Lung (tissue), 12 donors: ENCODE results near the gene ZNF784. TPM values are rescaled to one million over a fixed set of nuclear protein-coding genes. Genes with fewer than 3 reads are reported as not detected.

Experiments used
- ATAC-seq: fragments of 200-7000 bp; cut with Tn5 transposase; one replicate; pipeline ENCODE4 v1.9.1; 2020; ENCODE audit warnings: moderate number of reproducible peaks; ENCODE audit not compliant: insufficient read depth, low FRiP score
- DNase-seq, 3 donors: peaks; one replicate each; pipeline ENCODE4 v3.0.0-alpha.2; 2013 to 2017
- H3K27ac ChIP-seq, 2 donors: one replicate each; pipeline ENCODE4 v1.5.1; 2013; ENCODE audit warnings: mild to moderate bottlenecking in 2 of 2, moderate library complexity in 2 of 2, control low read depth in 1 of 2, inconsistent platforms in 1 of 2, low read depth in 1 of 2, low read length in 1 of 2
- H3K27me3 ChIP-seq, 3 donors: one replicate each; pipeline ENCODE4 v1.5.1; 2013; ENCODE audit warnings: low read length in 2 of 3; ENCODE audit not compliant: control insufficient read depth in 3 of 3, insufficient read depth in 3 of 3
- H3K36me3 ChIP-seq, 4 donors: one replicate each; pipeline ENCODE4 v1.5.1; 2013; ENCODE audit warnings: low read length in 4 of 4, mild to moderate bottlenecking in 1 of 4, moderate library complexity in 1 of 4; ENCODE audit not compliant: control insufficient read depth in 4 of 4, insufficient read depth in 4 of 4
- H3K4me1 ChIP-seq, 5 donors: one replicate each; pipeline ENCODE4 v1.5.1; 2013; ENCODE audit warnings: low read length in 5 of 5, mild to moderate bottlenecking in 2 of 5, moderate library complexity in 1 of 5; ENCODE audit not compliant: control insufficient read depth in 5 of 5, insufficient read depth in 5 of 5
- H3K4me3 ChIP-seq: one replicate; pipeline ENCODE4 v1.5.1; 2013; ENCODE audit warnings: mild to moderate bottlenecking, control low read depth, moderate library complexity
- H3K9ac ChIP-seq, 2 donors: one replicate each; pipeline ENCODE4 v1.5.1; 2013; ENCODE audit warnings: low read length in 2 of 2, control low read depth in 1 of 2; ENCODE audit not compliant: insufficient read depth in 1 of 2
- H3K9me3 ChIP-seq, 4 donors: one replicate each; pipeline ENCODE4 v1.5.1; 2013; ENCODE audit warnings: low read length in 3 of 4, mild to moderate bottlenecking in 1 of 4, moderate library complexity in 1 of 4; ENCODE audit not compliant: control insufficient read depth in 4 of 4, insufficient read depth in 3 of 4
- WGBS, 2 donors: extraction: QIAGEN DNeasy Blood & Tissue Kit; methylation state at CpG; one replicate each; pipeline ENCODE4 v1.1.7; 2013; 5-methylcytosine and 5-hydroxymethylcytosine counted together
- polyA plus RNA-seq, 2 donors: library from polyadenylated mRNA; stranded (reverse); fragments of 200-250 nt; gene quantifications; one replicate each; pipeline ENCODE4 v1.2.1, GENCODE V29; 2013
- total RNA-seq, 2 donors: library from RNA; depleted of rRNA in 1 of 2; stranded (reverse); fragments of >200 nt in 1 of 2; gene quantifications; one replicate each; pipeline ENCODE4 v1.2.1, GENCODE V29; 2014 to 2021
- TF ChIP-seq, protein P1 (sequence below): IDR thresholded peaks from 2 replicates; pipeline ENCODE4 v1.5.1; 2012; ENCODE audit warnings: mild to moderate bottlenecking; ENCODE audit errors: control extremely low read depth, extremely low read depth
- donor health status: control.
- donor health status: control.
- donor health status: Bipolar disorder and iron deficiency.
- donor health status: healthy.
- donor health status: DM: yes; HTN: yes; CAD: no.

The ZNF784 gene
- total and polyA plus RNA-seq, 4 donors, result 6.3 to 9.4 (median 6.9) TPM

DNA sequence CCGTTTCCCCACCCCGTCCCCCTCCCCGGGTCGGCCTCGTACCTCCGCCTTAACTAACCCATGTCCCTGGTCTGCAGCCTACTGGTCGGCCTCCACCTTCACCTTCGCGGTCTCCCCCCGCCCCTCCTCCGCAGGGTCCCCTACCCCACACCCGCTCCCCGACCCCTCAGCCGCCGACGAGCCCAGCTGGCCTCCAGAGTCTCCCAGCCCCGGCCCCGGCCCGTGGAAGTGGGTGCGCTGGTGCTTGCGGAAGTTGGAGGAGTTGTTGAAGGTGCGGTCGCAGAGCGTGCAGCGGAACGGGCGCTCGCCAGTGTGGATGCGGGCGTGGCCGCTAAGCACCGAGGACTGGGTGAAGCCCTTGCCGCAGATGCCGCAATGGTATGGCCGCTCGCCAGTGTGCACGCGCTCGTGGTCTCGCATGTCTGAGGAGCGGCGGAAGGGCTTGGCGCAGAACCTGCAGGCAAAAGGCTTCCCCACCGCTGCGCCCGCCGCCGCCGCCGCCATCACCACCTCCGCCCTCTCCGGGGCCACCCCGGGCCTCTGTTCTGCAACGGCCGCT lies 2.6 kb downstream of the ZNF784 start:
- Histone ChIP-seq H3K4me1 (peaks cover 3 to 27% (median 8%) of the 10 kb centered on the region in 5 donors), H3K27ac (no peak overlapping the region), H3K4me3 (no peak overlapping the region), H3K27me3 (no peaks in the 10 kb centered on the region), H3K36me3 (peaks cover 3 to 26% (median 11%) of the 10 kb centered on the region in 4 donors), H3K9me3 (no peaks in the 10 kb centered on the region), H3K9ac (no peak overlapping the region)
- no peak for DNase-seq
- TF ChIP-seq, protein P1, sequence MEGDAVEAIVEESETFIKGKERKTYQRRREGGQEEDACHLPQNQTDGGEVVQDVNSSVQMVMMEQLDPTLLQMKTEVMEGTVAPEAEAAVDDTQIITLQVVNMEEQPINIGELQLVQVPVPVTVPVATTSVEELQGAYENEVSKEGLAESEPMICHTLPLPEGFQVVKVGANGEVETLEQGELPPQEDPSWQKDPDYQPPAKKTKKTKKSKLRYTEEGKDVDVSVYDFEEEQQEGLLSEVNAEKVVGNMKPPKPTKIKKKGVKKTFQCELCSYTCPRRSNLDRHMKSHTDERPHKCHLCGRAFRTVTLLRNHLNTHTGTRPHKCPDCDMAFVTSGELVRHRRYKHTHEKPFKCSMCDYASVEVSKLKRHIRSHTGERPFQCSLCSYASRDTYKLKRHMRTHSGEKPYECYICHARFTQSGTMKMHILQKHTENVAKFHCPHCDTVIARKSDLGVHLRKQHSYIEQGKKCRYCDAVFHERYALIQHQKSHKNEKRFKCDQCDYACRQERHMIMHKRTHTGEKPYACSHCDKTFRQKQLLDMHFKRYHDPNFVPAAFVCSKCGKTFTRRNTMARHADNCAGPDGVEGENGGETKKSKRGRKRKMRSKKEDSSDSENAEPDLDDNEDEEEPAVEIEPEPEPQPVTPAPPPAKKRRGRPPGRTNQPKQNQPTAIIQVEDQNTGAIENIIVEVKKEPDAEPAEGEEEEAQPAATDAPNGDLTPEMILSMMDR, result no peak
- no peak for ATAC-seq
- WGBS, 2 donors, result 96 to 97% methylated on average over 54 to 55 of the region's 55 CpGs

- Histone ChIP-seq H3K27me3 (no peaks in the 10 kb centered on the region), H3K27ac (no peak overlapping the region), H3K9ac (no peak overlapping the region), H3K36me3 (peaks cover 3 to 31% (median 14%) of the 10 kb centered on the region in 4 donors), H3K9me3 (no peaks in the 10 kb centered on the region), H3K4me3 (no peak overlapping the region), H3K4me1 (peaks cover 3 to 27% (median 8%) of the 10 kb centered on the region in 5 donors)
- TF ChIP-seq, protein P1, result no peak
- no peak for ATAC-seq
- WGBS, 2 donors, result 57 to 75% methylated on average over 9 of the region's 9 CpGs
- DNase-seq, result no peak
These were observed 3.1 kb downstream of the ZNF784 start for GRCh38 chr19:55621205-55621672.

- Histone ChIP-seq H3K9ac (no peak overlapping the region), H3K27me3 (no peaks in the 10 kb centered on the region), H3K4me1 (peaks cover 3 to 27% (median 8%) of the 10 kb centered on the region in 5 donors), H3K4me3 (no peak overlapping the region), H3K9me3 (no peaks in the 10 kb centered on the region), H3K36me3 (peaks cover 3 to 37% (median 16%) of the 10 kb centered on the region in 4 donors), H3K27ac (peak overlapping the region in 1 of 2 donors; percentile 12)
- TF ChIP-seq, protein P1, result no peak
- DNase-seq, result no peak
- WGBS, 2 donors, result 55 to 81% methylated on average over 12 of the region's 12 CpGs
- ATAC-seq, result no peak
These were observed 3.8 kb downstream of the ZNF784 start for GRCh38 chr19:55620410-55621204.
